OCI-LY7 (cell line): ENCODE measurements around the gene VTI1A. TPM values are rescaled to one million over a fixed set of nuclear protein-coding genes. Genes with fewer than 3 reads are reported as not detected.

ENCODE experiments used
- BruUV-seq: library from RNA; stranded (reverse); fragments of 400-500 nt; replicated peaks from 2 replicates; lab custom pipeline; 2021; lab: Mats Ljungman, UMichigan
- CTCF ChIA-PET: fragments of 300-600 bp; sonication (Branson Sonifier 250); formaldehyde crosslinking; loops from one replicate; lab custom pipeline; 2022; ENCODE audit warnings: antibody characterized with exemption; ENCODE audit not compliant: unreplicated experiment; lab: Charles Lee
- POLR2A ChIA-PET: fragments of 300-600 bp; sonication (Branson Sonifier 250); formaldehyde crosslinking; loops from one replicate; lab custom pipeline; 2022; ENCODE audit warnings: antibody characterized with exemption; lab: Charles Lee
- DNase-seq: peaks from one replicate; pipeline ENCODE4 v3.0.0-alpha.2; 2015; ENCODE audit warnings: low spot score
- H2AFZ ChIP-seq: fragments of 200-600 bp; sonication (generic), shearing (Covaris generic); 2 replicates; pipeline ENCODE4 v1.6.1; 2014; ENCODE audit warnings: mild to moderate bottlenecking, antibody characterized with exemption, low read length, moderate library complexity
- H3K27ac ChIP-seq: fragments of 200-600 bp; sonication (generic); 2 replicates; pipeline ENCODE4 v1.5.1; 2014; ENCODE audit warnings: mixed run types, low read depth, mild to moderate bottlenecking, moderate library complexity, low read length, inconsistent platforms; ENCODE audit not compliant: poor library complexity, severe bottlenecking
- H3K36me3 ChIP-seq: fragments of 200-600 bp; sonication (generic); 2 replicates; pipeline ENCODE4 v1.6.1; 2014; ENCODE audit warnings: mild to moderate bottlenecking, antibody characterized with exemption, low read length, moderate library complexity, mixed read lengths; ENCODE audit not compliant: insufficient read depth
- H3K4me1 ChIP-seq: fragments of 200-600 bp; sonication (generic); 2 replicates; pipeline ENCODE4 v1.5.1; 2014; ENCODE audit warnings: mild to moderate bottlenecking, low read length; ENCODE audit not compliant: insufficient read depth, poor library complexity, severe bottlenecking
- H3K4me2 ChIP-seq: fragments of 200-600 bp; sonication (generic); 2 replicates; pipeline ENCODE4 v1.6.1; 2014; ENCODE audit warnings: mild to moderate bottlenecking, low read length
- H3K4me3 ChIP-seq: fragments of 200-600 bp; sonication (generic); 2 replicates; pipeline ENCODE4 v1.5.1; 2014; ENCODE audit warnings: mild to moderate bottlenecking, low read depth, low read length; ENCODE audit not compliant: poor library complexity, severe bottlenecking
- H3K79me2 ChIP-seq: fragments of 200-600 bp; sonication (generic); 2 replicates; pipeline ENCODE4 v1.6.1; 2016; ENCODE audit warnings: low read depth, mild to moderate bottlenecking, low read length, moderate library complexity, mixed read lengths; ENCODE audit not compliant: insufficient read depth
- H3K9me2 ChIP-seq: fragments of 200-600 bp; sonication (generic); 2 replicates; pipeline ENCODE4 v1.6.1; 2016; ENCODE audit warnings: mild to moderate bottlenecking, low read length, mixed read lengths; ENCODE audit not compliant: insufficient read depth
- H3K9me3 ChIP-seq: fragments of 200-600 bp; sonication (generic); 2 replicates; pipeline ENCODE4 v1.6.1; 2014; ENCODE audit warnings: mild to moderate bottlenecking, mixed run types, low read length, mixed read lengths
- H4K20me1 ChIP-seq: fragments of 200-600 bp; sonication (generic); 2 replicates; pipeline ENCODE4 v1.6.1; 2014; ENCODE audit warnings: mild to moderate bottlenecking, antibody characterized with exemption, low read length, moderate library complexity, mixed read lengths; ENCODE audit not compliant: insufficient read depth
- EZH2phosphoT487 ChIP-seq: fragments of 200-600 bp; sonication (generic); IDR thresholded peaks from 2 replicates; pipeline ENCODE4 v1.6.1; 2018; ENCODE audit warnings: low read depth, borderline replicate concordance, mild to moderate bottlenecking, mixed run types, antibody characterized with exemption, low read length, moderate library complexity, mixed read lengths
- intact Hi-C: fragments of 100-400 bp; cut with micrococcal nuclease; formaldehyde crosslinking; loops from one replicate; pipeline ENCODE4 v1.10.0; 2022; ENCODE audit not compliant: unreplicated experiment
- total RNA-seq, 2 experiments: library from RNA; depleted of rRNA in 1 of 2; stranded (reverse); fragments of >200 nt in 1 of 2; shearing (Covaris generic) in 1 of 2; gene quantifications; 2 replicates each; pipeline ENCODE4 v1.2.3, GENCODE V29; 2014 to 2022
- TF ChIP-seq, protein P1 (sequence below): fragments of 200-600 bp; sonication (generic); conservative IDR thresholded peaks from 2 replicates; pipeline ENCODE4 v1.5.1; 2014; ENCODE audit warnings: mild to moderate bottlenecking, antibody characterized with exemption, low read length, moderate library complexity, mixed read lengths

The VTI1A gene
- total RNA-seq, 2 experiments from 2014 or later, result 39.4 to 45.2 TPM

DNA sequence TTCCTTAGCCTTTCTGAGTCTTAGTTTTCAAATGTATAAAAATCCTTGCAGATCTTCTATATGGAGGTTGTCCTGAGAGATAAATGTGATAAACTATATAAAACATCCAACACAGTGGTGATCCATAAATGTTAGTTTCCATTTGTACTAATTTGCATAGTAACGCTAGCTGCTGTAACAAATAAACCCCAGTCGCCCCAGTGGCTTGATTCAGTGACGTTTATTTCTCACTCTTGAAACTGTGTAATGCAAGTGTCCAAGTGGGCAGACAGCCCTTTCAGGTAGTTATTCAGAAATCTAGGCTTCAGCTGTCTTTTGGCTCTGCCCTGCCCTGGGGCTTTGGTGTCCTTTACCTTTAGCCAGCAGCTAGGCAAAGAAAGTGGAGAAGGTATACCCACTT, 106.3 kb downstream of the VTI1A start:
- H4K20me1 ChIP-seq, result no peaks in the 10 kb centered on the region
- no peak for DNase-seq
- CTCF ChIA-PET, result no interaction called here

DNA sequence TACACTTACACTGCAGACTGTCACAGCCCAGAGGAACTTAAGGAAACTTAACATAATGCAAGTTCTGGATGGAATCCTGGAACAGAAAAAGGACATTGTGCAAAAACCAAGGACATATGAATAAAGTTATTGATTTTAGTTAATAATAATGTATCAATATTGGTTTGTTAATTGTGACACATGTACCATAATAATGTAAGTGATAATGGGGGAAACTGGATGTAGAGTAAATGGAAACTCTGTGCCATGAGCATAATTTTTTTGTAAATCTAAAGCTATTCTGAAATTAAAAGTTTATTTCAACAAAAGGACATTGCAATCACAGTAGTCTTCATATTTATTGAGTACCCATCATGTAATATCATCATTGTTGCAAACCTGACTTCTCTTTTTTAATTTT, 107.2 kb downstream of the VTI1A start:
- intact Hi-C loops, result no loop called here
- Histone ChIP-seq H3K9me3 (no peaks in the 10 kb centered on the region), H3K27ac (no peak overlapping the region), H3K79me2 (no peaks in the 10 kb centered on the region), H3K4me2 (no peak overlapping the region), H4K20me1 (no peaks in the 10 kb centered on the region), H2AFZ (no peak overlapping the region), H3K9me2 (no peaks in the 10 kb centered on the region), H3K4me3 (no peak overlapping the region), H3K36me3 (no peaks in the 10 kb centered on the region), H3K4me1 (no peaks in the 10 kb centered on the region)
- DNase-seq, result no peak
- POLR2A ChIA-PET, result no interaction called here
- TF ChIP-seq, protein P1, sequence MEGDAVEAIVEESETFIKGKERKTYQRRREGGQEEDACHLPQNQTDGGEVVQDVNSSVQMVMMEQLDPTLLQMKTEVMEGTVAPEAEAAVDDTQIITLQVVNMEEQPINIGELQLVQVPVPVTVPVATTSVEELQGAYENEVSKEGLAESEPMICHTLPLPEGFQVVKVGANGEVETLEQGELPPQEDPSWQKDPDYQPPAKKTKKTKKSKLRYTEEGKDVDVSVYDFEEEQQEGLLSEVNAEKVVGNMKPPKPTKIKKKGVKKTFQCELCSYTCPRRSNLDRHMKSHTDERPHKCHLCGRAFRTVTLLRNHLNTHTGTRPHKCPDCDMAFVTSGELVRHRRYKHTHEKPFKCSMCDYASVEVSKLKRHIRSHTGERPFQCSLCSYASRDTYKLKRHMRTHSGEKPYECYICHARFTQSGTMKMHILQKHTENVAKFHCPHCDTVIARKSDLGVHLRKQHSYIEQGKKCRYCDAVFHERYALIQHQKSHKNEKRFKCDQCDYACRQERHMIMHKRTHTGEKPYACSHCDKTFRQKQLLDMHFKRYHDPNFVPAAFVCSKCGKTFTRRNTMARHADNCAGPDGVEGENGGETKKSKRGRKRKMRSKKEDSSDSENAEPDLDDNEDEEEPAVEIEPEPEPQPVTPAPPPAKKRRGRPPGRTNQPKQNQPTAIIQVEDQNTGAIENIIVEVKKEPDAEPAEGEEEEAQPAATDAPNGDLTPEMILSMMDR, result no peak
- no peak for TF ChIP-seq EZH2phosphoT487
- CTCF ChIA-PET, result no interaction called here
- BruUV-seq, result no TSS peak

More for the DNA sequence above, 106.3 kb downstream of the VTI1A start:
- no peak for TF ChIP-seq EZH2phosphoT487
- TF ChIP-seq, protein P1, result no peak
- intact Hi-C loops, result no loop called here
- H2AFZ ChIP-seq, result no peak overlapping the region
- BruUV-seq, result no TSS peak
- no peaks in the 10 kb centered on the region for H3K9me3 ChIP-seq
- POLR2A ChIA-PET, result no interaction called here
- H3K9me2 ChIP-seq, result no peaks in the 10 kb centered on the region
- no peaks in the 10 kb centered on the region for H3K79me2 ChIP-seq
- H3K36me3 ChIP-seq, result no peaks in the 10 kb centered on the region
- no peak overlapping the region for H3K4me3 ChIP-seq
- no peaks in the 10 kb centered on the region for H3K4me1 ChIP-seq
- no peak overlapping the region for H3K4me2 ChIP-seq
- no peak overlapping the region for H3K27ac ChIP-seq

DNA sequence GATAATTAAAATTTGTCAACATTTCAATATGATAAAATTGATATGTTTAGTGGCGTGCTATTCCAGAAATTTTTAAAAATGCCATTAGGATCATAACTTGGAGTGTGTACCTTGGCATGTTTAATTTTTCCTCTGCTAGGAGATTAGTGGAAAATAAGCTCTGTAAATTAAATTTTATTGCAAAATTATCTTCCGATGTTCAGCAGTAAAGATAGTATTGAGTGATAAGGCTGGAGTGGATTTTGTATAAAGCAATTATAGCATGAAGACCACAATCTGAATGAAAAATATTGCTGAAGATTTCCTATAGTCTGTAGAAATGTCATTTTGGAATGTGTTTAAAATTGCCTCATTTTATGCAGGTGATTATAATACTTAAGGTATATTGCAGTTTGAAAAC, 110.2 kb downstream of the VTI1A start:
- H3K36me3 ChIP-seq, result no peaks in the 10 kb centered on the region
- no peaks in the 10 kb centered on the region for H3K9me2 ChIP-seq
- intact Hi-C loops, result no loop called here
- no peak overlapping the region for H3K27ac ChIP-seq
- no peak overlapping the region for H3K4me2 ChIP-seq
- POLR2A ChIA-PET, result no interaction called here
- no peaks in the 10 kb centered on the region for H3K4me1 ChIP-seq
- CTCF ChIA-PET, result no interaction called here
- H3K9me3 ChIP-seq, result no peaks in the 10 kb centered on the region
- BruUV-seq, result no TSS peak
- DNase-seq, result no peak
- no peak overlapping the region for H3K4me3 ChIP-seq
- TF ChIP-seq, protein P1, result no peak
- no peak for TF ChIP-seq EZH2phosphoT487
- no peaks in the 10 kb centered on the region; the same call in 1 of the 2 replicates for H4K20me1 ChIP-seq
- no peaks in the 10 kb centered on the region for H3K79me2 ChIP-seq
- no peak overlapping the region for H2AFZ ChIP-seq
